ENCODE measurements around the gene BLCAP.
"Not testable (repeated sequence)": the region's sequence is repeated elsewhere in the genome, so short reads cannot be mapped to it uniquely, and the experiment has no call there.

BLCAP gene

GRCh38 chr20:37484331-37484730, 43.3 kb downstream of the BLCAP start:
- DNase-seq (ENCODE audit: low spot score): no peak

DNA sequence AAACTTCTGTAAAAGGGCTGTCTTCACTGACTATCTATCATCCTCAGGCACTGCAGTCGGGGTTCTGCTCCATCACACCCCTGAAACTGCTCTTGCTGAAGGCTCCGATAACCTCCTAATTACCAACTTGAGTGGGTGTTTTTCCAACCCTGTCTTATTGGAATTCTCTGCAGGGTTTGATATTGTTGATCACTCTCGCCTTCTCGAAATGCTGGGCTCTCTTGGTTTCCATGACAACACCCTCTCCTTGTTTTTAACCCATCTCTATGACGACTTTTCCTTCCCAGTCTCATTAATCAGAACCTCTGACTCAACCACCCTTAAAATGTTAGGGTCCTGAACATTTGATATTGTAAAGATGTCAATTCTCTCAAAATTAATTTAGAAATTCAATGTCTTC, 46.1 kb downstream of the BLCAP start:
- peak; percentile 13 for DNase-seq (ENCODE audit: low spot score)

- DNase-seq (ENCODE audit: low spot score): peak; percentile 47
Measured at GRCh38 chr20:37480919-37481318, 46.8 kb downstream of the BLCAP start.

GRCh38 chr20:37479925-37480691, 47.6 kb downstream of the BLCAP start:
- DNase-seq (ENCODE audit: low spot score): no peak

DNA sequence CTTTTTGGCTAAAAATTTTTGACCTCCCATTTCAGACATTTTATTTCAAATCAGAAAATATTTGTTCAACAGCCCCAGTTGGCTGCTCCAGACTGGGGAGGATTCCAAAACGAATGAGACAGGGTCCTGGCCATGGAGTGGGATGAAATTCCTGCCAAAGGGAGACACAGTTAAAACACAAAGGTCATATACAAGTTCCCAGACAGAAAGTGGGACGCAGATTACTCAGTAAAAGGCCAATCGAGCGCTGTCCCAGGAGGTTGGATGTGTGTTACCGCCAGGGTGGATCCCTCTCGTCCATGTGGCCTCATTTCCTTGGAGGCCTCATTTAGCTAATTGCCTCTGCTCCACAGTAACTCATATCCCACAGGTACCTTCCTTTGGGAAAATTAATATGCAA, 48.4 kb downstream of the BLCAP start:
- no peak for DNase-seq (ENCODE audit: low spot score)

GRCh38 chr20:37477041-37477440, 50.6 kb downstream of the BLCAP start:
- no peak for DNase-seq (ENCODE audit: low spot score)

GRCh38 chr20:37475252-37475651, 52.4 kb downstream of the BLCAP start:
- peak; percentile 76 for DNase-seq (ENCODE audit: low spot score)

DNA sequence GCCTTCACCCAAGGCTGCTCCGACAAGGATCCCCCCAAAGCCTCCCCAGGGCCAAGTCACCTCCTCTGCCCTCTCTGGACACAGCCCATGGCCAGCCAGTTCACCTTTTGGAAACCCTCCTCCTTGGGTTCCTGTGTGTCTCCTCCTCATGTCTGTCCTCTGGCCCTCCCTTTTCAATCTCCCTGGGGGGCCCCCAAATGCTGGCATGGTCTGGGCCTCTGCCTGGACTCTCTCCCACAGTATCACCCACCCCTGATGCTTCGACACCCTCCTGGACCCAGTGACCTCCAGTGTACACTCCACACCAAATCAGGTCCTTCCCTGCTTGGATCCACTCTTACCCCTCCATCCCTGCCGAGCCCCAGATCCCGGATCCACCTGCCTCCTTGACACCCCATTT, 53.3 kb downstream of the BLCAP start:
- DNase-seq (ENCODE audit: low spot score): no peak

GRCh38 chr20:37473249-37474000, 54.3 kb downstream of the BLCAP start:
- DNase-seq (ENCODE audit: low spot score): no peak

DNA sequence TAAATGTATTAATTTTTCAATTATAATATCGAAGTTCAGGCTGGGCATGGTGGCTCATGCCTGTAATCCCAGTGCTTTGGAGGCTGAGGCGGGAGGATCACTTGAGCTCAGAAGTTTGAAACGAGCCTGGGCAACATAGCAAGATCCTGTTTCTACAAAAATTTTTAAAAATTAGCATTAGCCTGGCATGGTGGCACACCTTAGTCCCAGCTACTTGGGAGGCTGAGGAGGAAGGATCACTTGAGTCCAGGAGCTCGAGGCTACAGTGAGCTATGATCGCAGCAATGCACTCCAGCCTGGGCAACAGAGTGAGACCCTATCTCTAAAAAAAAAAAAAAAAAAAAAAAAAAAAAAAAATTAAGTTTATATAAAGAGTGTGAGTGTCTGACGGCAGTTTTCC, 55.2 kb downstream of the BLCAP start:
- not testable (repeated sequence) for DNase-seq (ENCODE audit: low spot score)

- DNase-seq (ENCODE audit: low spot score): no peak
Measured at GRCh38 chr20:37471741-37472235, 55.9 kb downstream of the BLCAP start.

DNA sequence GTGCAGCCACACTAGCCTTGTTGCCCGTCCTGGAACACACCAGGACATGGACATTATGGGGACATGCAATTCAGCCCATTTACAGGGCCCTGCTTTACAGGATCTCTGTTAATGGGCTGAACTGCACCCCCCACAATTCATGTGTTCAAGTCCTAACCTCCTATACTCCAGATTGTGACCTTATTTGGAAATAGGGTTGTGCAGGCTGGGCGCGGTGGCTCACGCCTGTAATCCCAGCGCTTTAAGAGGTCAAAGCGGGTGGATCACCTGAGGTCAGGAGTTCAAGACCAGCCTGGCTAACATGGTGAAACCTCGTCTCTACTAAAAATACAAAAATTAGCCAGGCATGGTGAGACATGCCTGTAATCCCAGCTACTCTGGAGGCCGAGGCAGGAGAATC, 57.5 kb downstream of the BLCAP start:
- not testable (repeated sequence) for DNase-seq (ENCODE audit: low spot score)

- DNase-seq (ENCODE audit: low spot score): no peak
Measured at GRCh38 chr20:37469531-37469930, 58.1 kb downstream of the BLCAP start.

- DNase-seq (ENCODE audit: low spot score): no peak
Measured at GRCh38 chr20:37468886-37469285, 58.8 kb downstream of the BLCAP start.
